ENCODE results near the gene GP1BB.

DNA sequence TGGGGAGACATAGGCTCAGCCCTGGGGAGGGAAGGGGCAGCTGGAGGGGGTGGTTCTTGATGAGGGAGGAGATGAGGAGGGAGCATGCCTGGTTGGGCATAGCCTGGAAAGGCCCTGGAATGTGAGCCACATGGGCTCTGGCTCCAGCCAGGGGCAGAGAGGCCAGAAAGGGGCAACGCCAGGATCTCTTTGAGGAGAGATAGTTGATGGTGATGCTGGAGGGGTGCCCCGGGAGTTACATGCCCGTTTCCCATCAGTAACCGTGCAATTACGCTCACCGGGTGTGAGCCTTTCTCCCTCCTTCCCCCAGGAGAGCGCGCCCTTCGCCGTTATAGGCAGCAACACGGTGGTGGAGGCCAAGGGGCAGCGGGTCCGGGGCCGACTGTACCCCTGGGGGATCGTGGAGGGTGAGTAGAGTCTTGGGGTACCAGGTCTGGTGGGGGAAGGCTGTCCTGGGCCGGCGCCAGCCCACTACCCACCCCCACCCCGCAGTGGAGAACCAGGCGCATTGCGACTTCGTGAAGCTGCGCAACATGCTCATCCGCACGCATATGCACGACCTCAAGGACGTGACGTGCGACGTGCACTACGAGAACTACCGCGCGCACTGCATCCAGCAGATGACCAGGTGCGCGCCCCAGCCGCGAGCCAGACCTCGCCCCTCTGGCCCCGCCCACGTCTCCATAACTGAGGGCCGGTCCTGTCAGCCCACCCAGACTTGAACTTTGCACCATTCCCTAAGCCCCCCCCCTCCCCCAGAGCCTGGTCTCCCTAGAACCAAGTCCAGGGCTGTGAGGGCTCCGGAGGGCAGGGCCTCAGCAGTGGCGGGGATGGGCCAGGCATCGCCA is 1.8 kb upstream of the GP1BB start:
- TF ChIP-seq, protein P1, sequence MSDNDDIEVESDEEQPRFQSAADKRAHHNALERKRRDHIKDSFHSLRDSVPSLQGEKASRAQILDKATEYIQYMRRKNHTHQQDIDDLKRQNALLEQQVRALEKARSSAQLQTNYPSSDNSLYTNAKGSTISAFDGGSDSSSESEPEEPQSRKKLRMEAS (IDR thresholded peaks at IDR 0.05) = no peak
- TF ChIP-seq EP300 (IDR thresholded peaks at IDR 0.05; ENCODE audit: borderline replicate concordance) (no peak), YY1 (IDR thresholded peaks at IDR 0.05; ENCODE audit: low read depth) (no peak), TCF12 (IDR thresholded peaks at IDR 0.05; ENCODE audit: low read depth) (no peak), NFIC (IDR thresholded peaks at IDR 0.05) (no peak), ZBTB7A (IDR thresholded peaks at IDR 0.05; ENCODE audit: low read depth) (no peak), TAF1 (IDR thresholded peaks at IDR 0.05; ENCODE audit: low read depth) (no peak)
